NB4 (cell line): ENCODE data around the gene ARL6IP5.

ENCODE experiments used
- CTCF ChIP-seq: IDR thresholded peaks from one replicate; pipeline ENCODE4 v1.5.1; 2012; ENCODE audit warnings: low read depth, low read length
- POLR2A ChIP-seq: IDR thresholded peaks from 2 replicates; pipeline ENCODE4 v1.6.1; 2011; ENCODE audit warnings: mild to moderate bottlenecking; ENCODE audit not compliant: insufficient read length; ENCODE audit errors: extremely low read depth

- no peak for TF ChIP-seq CTCF
- TF ChIP-seq POLR2A, result no peak
Measured at GRCh38 chr3:69082805-69083204, 1.9 kb upstream of the ARL6IP5 start.
